Chondrocyte (in vitro differentiated cells): ENCODE data around the gene TICAM2. TPM values are rescaled to one million over a fixed set of nuclear protein-coding genes. Genes with fewer than 3 reads are reported as not detected.

Experiments used
- DNase-seq: peaks from one replicate; pipeline ENCODE4 v3.0.0; 2021; ENCODE audit warnings: mixed read lengths, low spot score
- H3K27ac Mint-ChIP-seq: one replicate; pipeline ENCODE4 v1.8.0; 2021; ENCODE audit warnings: mild to moderate bottlenecking, moderate library complexity, mixed read lengths; ENCODE audit not compliant: unreplicated experiment
- H3K27me3 Mint-ChIP-seq: 2 replicates; pipeline ENCODE4 v1.8.0; 2021; ENCODE audit warnings: low read depth, mixed read lengths
- H3K36me3 Mint-ChIP-seq: 2 replicates; pipeline ENCODE4 v1.8.0; 2021; ENCODE audit warnings: low read depth, mixed read lengths
- H3K4me1 Mint-ChIP-seq: 2 replicates; pipeline ENCODE4 v1.8.0; 2021; ENCODE audit warnings: low read depth, mild to moderate bottlenecking, mixed read lengths
- H3K4me3 Mint-ChIP-seq: one replicate; pipeline ENCODE4 v1.8.0; 2021; ENCODE audit warnings: mild to moderate bottlenecking, moderate library complexity, mixed read lengths; ENCODE audit not compliant: unreplicated experiment
- H3K9me3 Mint-ChIP-seq: 2 replicates; pipeline ENCODE4 v1.8.0; 2021; ENCODE audit warnings: low read depth, mixed read lengths
- total RNA-seq: library from RNA; stranded (reverse); gene quantifications from 3 replicates; pipeline ENCODE4 v1.2.1, GENCODE V29; 2021
- TF ChIP-seq, protein P1 (sequence below): fragments of 200-600 bp; sonication (generic); IDR thresholded peaks from 2 replicates; pipeline ENCODE4 v1.5.0; 2021; ENCODE audit warnings: antibody characterized with exemption, mild to moderate bottlenecking, moderate library complexity

TICAM2 gene
- total RNA-seq, 1 donor from 2014 or later: 4.7 TPM

- TF ChIP-seq, protein P1, sequence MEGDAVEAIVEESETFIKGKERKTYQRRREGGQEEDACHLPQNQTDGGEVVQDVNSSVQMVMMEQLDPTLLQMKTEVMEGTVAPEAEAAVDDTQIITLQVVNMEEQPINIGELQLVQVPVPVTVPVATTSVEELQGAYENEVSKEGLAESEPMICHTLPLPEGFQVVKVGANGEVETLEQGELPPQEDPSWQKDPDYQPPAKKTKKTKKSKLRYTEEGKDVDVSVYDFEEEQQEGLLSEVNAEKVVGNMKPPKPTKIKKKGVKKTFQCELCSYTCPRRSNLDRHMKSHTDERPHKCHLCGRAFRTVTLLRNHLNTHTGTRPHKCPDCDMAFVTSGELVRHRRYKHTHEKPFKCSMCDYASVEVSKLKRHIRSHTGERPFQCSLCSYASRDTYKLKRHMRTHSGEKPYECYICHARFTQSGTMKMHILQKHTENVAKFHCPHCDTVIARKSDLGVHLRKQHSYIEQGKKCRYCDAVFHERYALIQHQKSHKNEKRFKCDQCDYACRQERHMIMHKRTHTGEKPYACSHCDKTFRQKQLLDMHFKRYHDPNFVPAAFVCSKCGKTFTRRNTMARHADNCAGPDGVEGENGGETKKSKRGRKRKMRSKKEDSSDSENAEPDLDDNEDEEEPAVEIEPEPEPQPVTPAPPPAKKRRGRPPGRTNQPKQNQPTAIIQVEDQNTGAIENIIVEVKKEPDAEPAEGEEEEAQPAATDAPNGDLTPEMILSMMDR: no peak
- Mint-ChIP-seq H3K4me3 (no peak overlapping the region), H3K4me1 (peaks cover 49% of the 10 kb centered on the region), H3K36me3 (peaks cover 9% of the 10 kb centered on the region), H3K9me3 (peaks cover 6% of the 10 kb centered on the region), H3K27me3 (no peaks in the 10 kb centered on the region), H3K27ac (peak overlapping the region; percentile 43)
- no peak for DNase-seq
Observed at GRCh38 chr5:115579747-115580173, 22.5 kb downstream of the TICAM2 start.

DNA sequence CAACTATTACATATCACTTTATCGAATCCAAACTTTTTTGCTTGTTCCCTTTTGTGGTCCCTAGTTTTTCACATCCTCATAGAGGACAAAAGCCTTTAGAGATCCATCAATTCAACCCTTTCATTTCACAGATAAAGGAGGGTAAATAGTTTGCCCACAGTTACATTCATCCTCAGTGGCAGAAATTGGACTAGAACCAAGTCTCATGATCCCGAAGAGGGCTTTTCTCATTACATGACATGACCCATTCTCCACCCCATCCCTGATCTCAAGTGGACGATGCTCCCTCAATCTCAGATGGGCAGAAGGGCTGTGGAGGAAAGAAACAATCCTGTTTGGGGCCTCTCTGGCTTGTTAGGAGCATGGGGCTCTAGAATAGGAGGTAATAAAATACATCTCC lies 23.1 kb downstream of the TICAM2 start:
- peaks cover 9% of the 10 kb centered on the region for H3K36me3 Mint-ChIP-seq
- TF ChIP-seq, protein P1: no peak
- no peaks in the 10 kb centered on the region for H3K27me3 Mint-ChIP-seq
- H3K9me3 Mint-ChIP-seq: peaks cover 6% of the 10 kb centered on the region
- H3K4me3 Mint-ChIP-seq: no peak overlapping the region
- no peak for DNase-seq
- no peak overlapping the region for H3K27ac Mint-ChIP-seq
- H3K4me1 Mint-ChIP-seq: peaks cover 44% of the 10 kb centered on the region

DNA sequence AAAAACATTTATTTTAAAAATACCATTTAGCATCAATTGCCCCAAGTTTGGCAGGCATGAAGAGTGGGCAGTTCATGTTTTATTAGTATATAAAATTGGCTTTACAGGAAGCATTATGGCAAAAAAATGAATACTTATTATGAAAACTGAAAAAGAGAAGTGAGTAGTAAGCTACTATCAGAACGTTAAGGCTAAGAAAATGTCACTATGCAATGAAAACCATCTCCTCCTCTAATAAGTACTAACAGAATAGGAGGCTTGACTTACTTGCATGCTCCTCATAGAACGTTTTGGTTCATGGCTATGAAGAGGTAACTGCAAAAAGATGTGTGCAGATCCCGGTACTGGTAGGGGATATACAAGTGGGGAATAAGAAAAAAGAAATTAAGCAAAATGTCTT lies 23.6 kb downstream of the TICAM2 start:
- peaks cover 41% of the 10 kb centered on the region for H3K4me1 Mint-ChIP-seq
- no peak for DNase-seq
- peaks cover 6% of the 10 kb centered on the region for H3K9me3 Mint-ChIP-seq
- peaks cover 9% of the 10 kb centered on the region for H3K36me3 Mint-ChIP-seq
- no peaks in the 10 kb centered on the region for H3K27me3 Mint-ChIP-seq
- no peak overlapping the region for H3K27ac Mint-ChIP-seq
- no peak overlapping the region for H3K4me3 Mint-ChIP-seq
- TF ChIP-seq, protein P1: no peak

GRCh38 chr5:115577741-115578140 lies 24.5 kb downstream of the TICAM2 start:
- Mint-ChIP-seq H3K36me3 (peaks cover 9% of the 10 kb centered on the region), H3K4me1 (peaks cover 37% of the 10 kb centered on the region), H3K27me3 (no peaks in the 10 kb centered on the region)

GRCh38 chr5:115577329-115577728 lies 24.9 kb downstream of the TICAM2 start:
- Mint-ChIP-seq H3K27ac (no peak overlapping the region), H3K9me3 (peaks cover 6% of the 10 kb centered on the region), H3K4me1 (peaks cover 37% of the 10 kb centered on the region), H3K27me3 (no peaks in the 10 kb centered on the region), H3K36me3 (peaks cover 9% of the 10 kb centered on the region), H3K4me3 (no peak overlapping the region)
- TF ChIP-seq, protein P1: no peak
- no peak for DNase-seq

More at GRCh38 chr5:115577741-115578140, 24.5 kb downstream of the TICAM2 start:
- Mint-ChIP-seq H3K4me3 (no peak overlapping the region), H3K9me3 (peaks cover 6% of the 10 kb centered on the region), H3K27ac (no peak overlapping the region)
- TF ChIP-seq, protein P1: no peak
- no peak for DNase-seq
